Tibial artery (tissue), 4 donors: ENCODE measurements around the gene ASB5.
"Not testable (repeated sequence)": the region's sequence is repeated elsewhere in the genome, so short reads cannot be mapped to it uniquely, and the experiment has no call there.

Experiments used
- DNase-seq, 2 donors: peaks; one replicate each; pipeline ENCODE4 v3.0.0-alpha.2; 2019
- H3K27ac ChIP-seq, 2 donors: fragments of 200-600 bp; sonication (generic) in 1 of 2; 1 replicate in 1 of 2; 2 replicates in 1 of 2; pipeline ENCODE4 v1.5.1; 2018 to 2019; ENCODE audit warnings: mild to moderate bottlenecking in 1 of 2
- H3K27me3 ChIP-seq, 2 donors: fragments of 200-600 bp; sonication (generic) in 1 of 2; one replicate each; pipeline versions ENCODE4 v1.5.1 to v1.6.0; 2016 to 2019
- H3K36me3 ChIP-seq, 3 donors: fragments of 200-600 bp; sonication (generic) in 2 of 3; one replicate each; pipeline ENCODE4 v1.5.1; 2016 to 2019; ENCODE audit warnings: mild to moderate bottlenecking in 2 of 3
- H3K4me1 ChIP-seq, 4 donors: fragments of 200-600 bp; sonication (generic) in 2 of 4; 1 replicate in 3 of 4; 2 replicates in 1 of 4; pipeline ENCODE4 v1.5.1; 2016 to 2019
- H3K4me3 ChIP-seq, 2 donors: fragments of 200-600 bp; sonication (generic) in 1 of 2; 1 replicate in 1 of 2; 2 replicates in 1 of 2; pipeline ENCODE4 v1.5.1; 2018 to 2019; ENCODE audit warnings: mild to moderate bottlenecking in 2 of 2
- H3K9me3 ChIP-seq, 3 donors: fragments of 200-600 bp; sonication (generic) in 1 of 3; one replicate each; pipeline ENCODE4 v1.5.1; 2016 to 2019
- CTCF ChIP-seq, 2 experiments: fragments of 200-600 bp in 1 of 2; fragments of 450-650 bp in 1 of 2; IDR thresholded peaks; one replicate each; pipeline ENCODE4 v1.5.1; 2017 to 2019; ENCODE audit warnings: antibody characterized with exemption in 2 of 2, mild to moderate bottlenecking in 1 of 2, moderate library complexity in 1 of 2
- intact Hi-C: fragments of 100-400 bp; cut with DNase I; formaldehyde crosslinking; loops from one replicate; pipeline ENCODE4 v1.15.0; 2023; ENCODE audit warnings: low total_unique reads

Gene ASB5

GRCh38 chr4:176290520-176290919 lies 21.5 kb upstream of the ASB5 start:
- DNase-seq = no peak
- H3K9me3 ChIP-seq = no peaks in the 10 kb centered on the region
- no peak overlapping the region for H3K27ac ChIP-seq
- no peaks in the 10 kb centered on the region for H3K36me3 ChIP-seq
- no peak overlapping the region for H3K4me3 ChIP-seq
- H3K4me1 ChIP-seq = peaks cover 0 to 9% (median 0%) of the 10 kb centered on the region in 4 donors
- no peak for TF ChIP-seq CTCF (IDR thresholded peaks at IDR 0.05)
- no peaks in the 10 kb centered on the region for H3K27me3 ChIP-seq
- intact Hi-C loops = no loop called here

GRCh38 chr4:176289561-176289960 lies 20.5 kb upstream of the ASB5 start:
- Histone ChIP-seq H3K27ac (no peak overlapping the region), H3K4me3 (no peak overlapping the region), H3K36me3 (no peaks in the 10 kb centered on the region), H3K9me3 (no peaks in the 10 kb centered on the region), H3K27me3 (no peaks in the 10 kb centered on the region), H3K4me1 (peaks cover 0 to 9% (median 0%) of the 10 kb centered on the region in 4 donors)
- intact Hi-C loops = no loop called here
- TF ChIP-seq CTCF (IDR thresholded peaks at IDR 0.05) = no peak
- no peak for DNase-seq

- Histone ChIP-seq H3K36me3 (no peaks in the 10 kb centered on the region), H3K9me3 (no peaks in the 10 kb centered on the region), H3K4me1 (peaks cover 0 to 9% (median 0%) of the 10 kb centered on the region in 4 donors), H3K4me3 (no peak overlapping the region), H3K27ac (no peak overlapping the region), H3K27me3 (no peaks in the 10 kb centered on the region)
- no peak for DNase-seq
- no peak for TF ChIP-seq CTCF (IDR thresholded peaks at IDR 0.05)
- intact Hi-C loops = no loop called here
These were observed 19.0 kb upstream of the ASB5 start for GRCh38 chr4:176288020-176288419.

DNA sequence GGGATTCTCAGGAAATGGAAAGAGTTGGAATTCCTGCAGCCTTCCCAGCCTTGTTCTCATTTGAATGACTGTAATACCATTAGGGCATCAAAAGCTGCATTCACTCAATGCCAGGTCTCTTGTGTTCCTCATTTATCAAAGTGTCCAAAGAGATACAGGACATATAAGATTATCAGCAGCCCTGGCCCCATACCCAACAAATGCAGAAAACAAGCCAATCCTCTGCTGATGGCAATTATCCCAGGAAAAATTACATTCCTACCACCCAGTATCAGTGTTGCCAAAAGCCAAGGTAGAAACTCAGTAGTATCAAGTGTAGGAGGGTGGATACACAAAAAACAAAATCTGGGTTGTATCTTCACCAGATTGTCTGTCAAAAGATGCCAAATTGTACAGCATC lies 18.5 kb upstream of the ASB5 start:
- intact Hi-C loops = no loop called here
- H3K27me3 ChIP-seq = no peaks in the 10 kb centered on the region
- no peak for TF ChIP-seq CTCF (IDR thresholded peaks at IDR 0.05)
- no peak for DNase-seq
- no peak overlapping the region for H3K4me3 ChIP-seq
- no peak overlapping the region for H3K27ac ChIP-seq
- no peaks in the 10 kb centered on the region for H3K9me3 ChIP-seq
- peaks cover 0 to 9% (median 0%) of the 10 kb centered on the region in 4 donors for H3K4me1 ChIP-seq
- no peaks in the 10 kb centered on the region for H3K36me3 ChIP-seq

- Histone ChIP-seq H3K27ac (no peak overlapping the region), H3K27me3 (no peaks in the 10 kb centered on the region), H3K36me3 (no peaks in the 10 kb centered on the region), H3K4me1 (peaks cover 0 to 9% (median 0%) of the 10 kb centered on the region in 4 donors), H3K9me3 (no peaks in the 10 kb centered on the region), H3K4me3 (no peak overlapping the region)
- intact Hi-C loops = no loop called here
- no peak for TF ChIP-seq CTCF (IDR thresholded peaks at IDR 0.05)
- no peak for DNase-seq
These were observed 17.7 kb upstream of the ASB5 start for GRCh38 chr4:176286728-176287127.

GRCh38 chr4:176279560-176279959 lies 10.5 kb upstream of the ASB5 start:
- H3K4me3 ChIP-seq, H3K9me3 ChIP-seq, DNase-seq, H3K36me3 ChIP-seq, H3K27ac ChIP-seq, H3K27me3 ChIP-seq: not testable (repeated sequence)
- H3K4me1 ChIP-seq = peaks cover 0 to 13% (median 0%) of the 10 kb centered on the region in 4 donors
- intact Hi-C loops = loop anchor here (5.0 kb wide), 1 partner anchor 127 kb away; no protein-coding TSS in a partner anchor
